ENCODE data around the gene SLC35F3. TPM values are rescaled to one million over a fixed set of nuclear protein-coding genes. Genes with fewer than 3 reads are reported as not detected.

SLC35F3 gene
- polyA plus RNA-seq, 1 donor (not counting 4 experiments of a cell fraction or from before 2014, with no cell fraction given) = 13.8 TPM

DNA sequence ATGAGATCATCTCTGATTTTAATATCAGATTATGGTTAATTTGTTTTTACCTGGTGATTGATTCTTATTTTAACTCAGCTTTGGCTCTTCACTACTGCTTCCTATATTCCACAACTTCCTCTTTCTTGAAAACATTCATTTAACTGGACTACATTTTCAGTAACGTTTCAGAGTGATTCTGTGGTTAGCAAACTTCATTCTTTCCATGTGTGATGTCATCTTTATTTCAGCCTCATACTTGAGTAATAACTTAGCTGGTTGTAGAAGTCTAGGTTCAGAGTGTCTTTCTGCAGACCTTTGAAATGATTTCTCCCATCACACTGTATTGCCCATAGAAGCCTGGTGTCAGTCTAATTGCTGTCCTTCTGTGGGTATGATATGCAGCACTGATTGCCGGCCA is 36.0 kb upstream of the SLC35F3 start:
- no peak overlapping the region for H3K27ac ChIP-seq (ENCODE audit: control insufficient read depth, insufficient read depth, low read length)
- no peaks in the 10 kb centered on the region for H4K20me1 ChIP-seq (ENCODE audit: control insufficient read depth, extremely low read depth, insufficient read depth, low read length)
- H3K36me3 ChIP-seq (ENCODE audit: control insufficient read depth in 2 of 2, extremely low read depth in 1 of 2, insufficient read depth in 2 of 2, low read length in 2 of 2) = no peaks in the 10 kb centered on the region
- no peak overlapping the region for H2AFZ ChIP-seq (ENCODE audit: control insufficient read depth, low read length)
- FAIRE-seq (no peak), DNase-seq (ENCODE audit: low read depth, low spot score) (no peak)
- H3K4me2 ChIP-seq (ENCODE audit: control insufficient read depth, extremely low read depth, insufficient read depth, low read depth, low read length) = no peak overlapping the region
- no peak overlapping the region for H3K9ac ChIP-seq (ENCODE audit: control insufficient read depth, extremely low read depth, insufficient read depth, low read length)
- dilution Hi-C loops (cut with MboI; ENCODE audit: extremely low pct_ligation_motif_present, low sequenced_read_pairs) = no loop called here
- peaks cover 8% of the 10 kb centered on the region for H3K27me3 ChIP-seq (ENCODE audit: control insufficient read depth, extremely low read depth, insufficient read depth, low read length)
- no peaks in the 10 kb centered on the region for H3K4me1 ChIP-seq (ENCODE audit: control insufficient read depth, extremely low read depth, insufficient read depth, low read length)
- H3K79me2 ChIP-seq (ENCODE audit: control insufficient read depth, insufficient read depth, low read length) = no peaks in the 10 kb centered on the region
- no peak overlapping the region for H3K4me3 ChIP-seq (ENCODE audit: control insufficient read depth in 2 of 3, extremely low read depth in 1 of 3, insufficient read depth in 2 of 3, low read depth in 1 of 3, low read length in 3 of 3)
- no peaks in the 10 kb centered on the region for H3K9me3 ChIP-seq (ENCODE audit: control insufficient read depth, low read depth, low read length)
- TF ChIP-seq, protein P1, sequence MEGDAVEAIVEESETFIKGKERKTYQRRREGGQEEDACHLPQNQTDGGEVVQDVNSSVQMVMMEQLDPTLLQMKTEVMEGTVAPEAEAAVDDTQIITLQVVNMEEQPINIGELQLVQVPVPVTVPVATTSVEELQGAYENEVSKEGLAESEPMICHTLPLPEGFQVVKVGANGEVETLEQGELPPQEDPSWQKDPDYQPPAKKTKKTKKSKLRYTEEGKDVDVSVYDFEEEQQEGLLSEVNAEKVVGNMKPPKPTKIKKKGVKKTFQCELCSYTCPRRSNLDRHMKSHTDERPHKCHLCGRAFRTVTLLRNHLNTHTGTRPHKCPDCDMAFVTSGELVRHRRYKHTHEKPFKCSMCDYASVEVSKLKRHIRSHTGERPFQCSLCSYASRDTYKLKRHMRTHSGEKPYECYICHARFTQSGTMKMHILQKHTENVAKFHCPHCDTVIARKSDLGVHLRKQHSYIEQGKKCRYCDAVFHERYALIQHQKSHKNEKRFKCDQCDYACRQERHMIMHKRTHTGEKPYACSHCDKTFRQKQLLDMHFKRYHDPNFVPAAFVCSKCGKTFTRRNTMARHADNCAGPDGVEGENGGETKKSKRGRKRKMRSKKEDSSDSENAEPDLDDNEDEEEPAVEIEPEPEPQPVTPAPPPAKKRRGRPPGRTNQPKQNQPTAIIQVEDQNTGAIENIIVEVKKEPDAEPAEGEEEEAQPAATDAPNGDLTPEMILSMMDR (optimal IDR thresholded peaks at IDR 0.05 in 1 of 3, IDR thresholded peaks at IDR 0.05 in 1 of 3, conservative IDR thresholded peaks at IDR 0.05 in 1 of 3; ENCODE audit: extremely low read depth in 1 of 3, insufficient read depth in 2 of 3, low read length in 3 of 3) = no peak
- TF ChIP-seq EZH2 (IDR thresholded peaks at IDR 0.05; ENCODE audit: low read length) = no peak
- no peaks in the 10 kb centered on the region for H3K9me1 ChIP-seq (ENCODE audit: control insufficient read depth, extremely low read depth, insufficient read depth, low read length)

DNA sequence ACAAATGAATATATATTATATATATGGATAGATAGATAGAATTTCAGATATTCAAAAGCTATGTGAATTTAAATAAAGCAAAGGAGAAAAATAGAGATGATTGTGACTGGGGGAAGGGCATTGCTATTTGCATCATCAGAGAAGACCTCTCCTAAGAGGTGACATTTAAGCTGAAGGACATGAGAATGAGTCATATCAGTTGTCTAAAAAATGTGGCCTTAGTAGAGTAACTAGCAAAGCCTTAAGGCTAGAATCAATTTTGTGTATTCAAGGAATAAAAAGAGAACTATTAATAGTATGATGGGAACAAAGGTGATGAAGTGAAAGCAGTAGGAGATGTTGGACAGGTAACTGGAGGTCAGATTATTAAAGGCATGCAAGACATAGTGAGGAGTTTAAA is 34.8 kb upstream of the SLC35F3 start:
- FAIRE-seq (no peak), DNase-seq (ENCODE audit: low read depth, low spot score) (no peak)
- dilution Hi-C loops (cut with MboI; ENCODE audit: extremely low pct_ligation_motif_present, low sequenced_read_pairs) = no loop called here

More for the DNA sequence above, 34.8 kb upstream of the SLC35F3 start:
- Histone ChIP-seq H3K9ac (ENCODE audit: control insufficient read depth, extremely low read depth, insufficient read depth, low read length) (no peak overlapping the region), H3K4me3 (ENCODE audit: control insufficient read depth in 2 of 3, extremely low read depth in 1 of 3, insufficient read depth in 2 of 3, low read depth in 1 of 3, low read length in 3 of 3) (no peak overlapping the region), H3K27me3 (ENCODE audit: control insufficient read depth, extremely low read depth, insufficient read depth, low read length) (peaks cover 8% of the 10 kb centered on the region), H3K79me2 (ENCODE audit: control insufficient read depth, insufficient read depth, low read length) (no peaks in the 10 kb centered on the region), H3K9me3 (ENCODE audit: control insufficient read depth, low read depth, low read length) (no peaks in the 10 kb centered on the region), H3K27ac (ENCODE audit: control insufficient read depth, insufficient read depth, low read length) (no peak overlapping the region), H3K4me1 (ENCODE audit: control insufficient read depth, extremely low read depth, insufficient read depth, low read length) (no peaks in the 10 kb centered on the region), H4K20me1 (ENCODE audit: control insufficient read depth, extremely low read depth, insufficient read depth, low read length) (no peaks in the 10 kb centered on the region), H3K36me3 (ENCODE audit: control insufficient read depth in 2 of 2, extremely low read depth in 1 of 2, insufficient read depth in 2 of 2, low read length in 2 of 2) (no peaks in the 10 kb centered on the region), H3K4me2 (ENCODE audit: control insufficient read depth, extremely low read depth, insufficient read depth, low read depth, low read length) (no peak overlapping the region), H2AFZ (ENCODE audit: control insufficient read depth, low read length) (no peak overlapping the region), H3K9me1 (ENCODE audit: control insufficient read depth, extremely low read depth, insufficient read depth, low read length) (no peaks in the 10 kb centered on the region)
- TF ChIP-seq, protein P1 (optimal IDR thresholded peaks at IDR 0.05 in 1 of 3, IDR thresholded peaks at IDR 0.05 in 1 of 3, conservative IDR thresholded peaks at IDR 0.05 in 1 of 3; ENCODE audit: extremely low read depth in 1 of 3, insufficient read depth in 2 of 3, low read length in 3 of 3) = no peak
- no peak for TF ChIP-seq EZH2 (IDR thresholded peaks at IDR 0.05; ENCODE audit: low read length)
